Fibroblast of lung (primary cell): Measurements from ENCODE around the gene MARCO. TPM values are rescaled to one million over a fixed set of nuclear protein-coding genes. Genes with fewer than 3 reads are reported as not detected.

ENCODE experiments used
- DNase-seq, 2 donors: peaks; one replicate each; pipeline versions ENCODE4 v3.0.0 to v3.0.0-alpha.2; 2010; ENCODE audit warnings: low read depth in 2 of 2
- H2AFZ ChIP-seq: 2 replicates; pipeline ENCODE4 v1.5.1; 2012; ENCODE audit warnings: low read length, control low read depth, inconsistent platforms
- H3K27ac ChIP-seq: 2 replicates; pipeline ENCODE4 v1.5.1; 2011; ENCODE audit warnings: low read length, control low read depth; ENCODE audit not compliant: insufficient read depth
- H3K27me3 ChIP-seq: 2 replicates; pipeline ENCODE4 v1.5.1; 2011; ENCODE audit warnings: mild to moderate bottlenecking, low read length; ENCODE audit not compliant: control insufficient read depth, insufficient read depth
- H3K36me3 ChIP-seq: 2 replicates; pipeline ENCODE4 v1.5.1; 2011; ENCODE audit warnings: low read length; ENCODE audit not compliant: control insufficient read depth, insufficient read depth
- H3K4me1 ChIP-seq: 2 replicates; pipeline ENCODE4 v1.5.1; 2011; ENCODE audit warnings: low read length; ENCODE audit not compliant: control insufficient read depth, insufficient read depth; ENCODE audit errors: extremely low read depth
- H3K4me2 ChIP-seq: 2 replicates; pipeline ENCODE4 v1.5.1; 2011; ENCODE audit warnings: low read length, control low read depth; ENCODE audit not compliant: insufficient read depth; ENCODE audit errors: extremely low read depth
- H3K4me3 ChIP-seq, 4 experiments: fragments of 200-600 bp in 1 of 4; sonication (generic) in 1 of 4; replicated peaks in 1 of 4; 2 replicates each; pipeline ENCODE4 v1.5.1; 2011 to 2016; ENCODE audit warnings: low read length in 4 of 4, low read depth in 3 of 4, mild to moderate bottlenecking in 3 of 4, control low read depth in 2 of 4, inconsistent platforms in 1 of 4, mixed read lengths in 1 of 4; ENCODE audit not compliant: insufficient read depth in 1 of 4; ENCODE audit errors: control extremely low read depth in 1 of 4
- H3K79me2 ChIP-seq: 2 replicates; pipeline ENCODE4 v1.5.1; 2012; ENCODE audit warnings: mild to moderate bottlenecking, low read length, inconsistent platforms; ENCODE audit not compliant: control insufficient read depth, insufficient read depth
- H3K9ac ChIP-seq: 2 replicates; pipeline ENCODE4 v1.5.1; 2011; ENCODE audit warnings: mild to moderate bottlenecking, low read length, control low read depth; ENCODE audit not compliant: insufficient read depth
- H3K9me3 ChIP-seq: 2 replicates; pipeline ENCODE4 v1.5.1; 2012; ENCODE audit warnings: low read depth, low read length; ENCODE audit not compliant: control insufficient read depth, insufficient read depth
- H4K20me1 ChIP-seq: 2 replicates; pipeline ENCODE4 v1.5.1; 2011; ENCODE audit warnings: low read length; ENCODE audit not compliant: control insufficient read depth, insufficient read depth; ENCODE audit errors: extremely low read depth
- EZH2 ChIP-seq: IDR thresholded peaks from 2 replicates; pipeline ENCODE4 v1.5.1; 2012; ENCODE audit warnings: low read length, control low read depth, mild to moderate bottlenecking; ENCODE audit errors: missing control alignments
- polyA plus RNA-seq, 2 donors: library from polyadenylated mRNA; depleted of rRNA in 1 of 2; stranded (reverse) in 1 of 2; unstranded in 1 of 2; fragments of >200 nt; gene quantifications; 2 replicates each; pipeline ENCODE4 v1.2.1, GENCODE V29; 2011 to 2012; ENCODE audit warnings: missing spikeins in 1 of 2
- total RNA-seq: library from RNA; depleted of rRNA; stranded (reverse); fragments of >200 nt; gene quantifications from 2 replicates; pipeline ENCODE4 v1.2.1, GENCODE V29; 2014
- TF ChIP-seq, protein P1 (sequence below), 2 donors: IDR thresholded peaks in 1 of 2; conservative IDR thresholded peaks in 1 of 2; 1 replicate in 1 of 2; 2 replicates in 1 of 2; pipeline ENCODE4 v1.5.1; 2011 to 2012; ENCODE audit warnings: low read length in 2 of 2, control low read depth in 1 of 2, inconsistent platforms in 1 of 2, low read depth in 1 of 2, mild to moderate bottlenecking in 1 of 2

Gene MARCO
- total and polyA plus RNA-seq, 2 donors (not counting 1 experiment from before 2014, with no cell fraction given) = not detected

DNA sequence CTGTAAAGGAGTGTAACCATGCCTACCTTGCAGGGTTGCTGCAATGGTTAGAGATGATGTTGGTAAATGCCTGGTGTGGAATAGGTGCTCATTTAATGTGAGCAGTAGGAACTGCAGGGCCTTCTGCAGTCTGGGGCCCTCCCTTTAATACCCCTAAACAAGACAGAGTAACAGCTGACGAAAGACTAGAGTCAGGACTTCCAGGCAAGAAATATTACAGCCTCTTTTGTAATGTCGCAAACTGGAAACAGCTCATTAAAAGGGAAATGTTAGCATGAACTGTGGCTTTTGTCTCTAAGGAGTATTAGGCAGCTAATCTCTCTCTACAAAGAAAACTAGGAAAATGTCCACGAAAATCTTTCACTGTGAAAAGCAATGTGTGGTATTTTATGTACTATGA, 26.0 kb downstream of the MARCO start:
- TF ChIP-seq EZH2 = no peak
- TF ChIP-seq, protein P1, sequence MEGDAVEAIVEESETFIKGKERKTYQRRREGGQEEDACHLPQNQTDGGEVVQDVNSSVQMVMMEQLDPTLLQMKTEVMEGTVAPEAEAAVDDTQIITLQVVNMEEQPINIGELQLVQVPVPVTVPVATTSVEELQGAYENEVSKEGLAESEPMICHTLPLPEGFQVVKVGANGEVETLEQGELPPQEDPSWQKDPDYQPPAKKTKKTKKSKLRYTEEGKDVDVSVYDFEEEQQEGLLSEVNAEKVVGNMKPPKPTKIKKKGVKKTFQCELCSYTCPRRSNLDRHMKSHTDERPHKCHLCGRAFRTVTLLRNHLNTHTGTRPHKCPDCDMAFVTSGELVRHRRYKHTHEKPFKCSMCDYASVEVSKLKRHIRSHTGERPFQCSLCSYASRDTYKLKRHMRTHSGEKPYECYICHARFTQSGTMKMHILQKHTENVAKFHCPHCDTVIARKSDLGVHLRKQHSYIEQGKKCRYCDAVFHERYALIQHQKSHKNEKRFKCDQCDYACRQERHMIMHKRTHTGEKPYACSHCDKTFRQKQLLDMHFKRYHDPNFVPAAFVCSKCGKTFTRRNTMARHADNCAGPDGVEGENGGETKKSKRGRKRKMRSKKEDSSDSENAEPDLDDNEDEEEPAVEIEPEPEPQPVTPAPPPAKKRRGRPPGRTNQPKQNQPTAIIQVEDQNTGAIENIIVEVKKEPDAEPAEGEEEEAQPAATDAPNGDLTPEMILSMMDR (conservative IDR thresholded peaks at IDR 0.05 in 1 of 2, IDR thresholded peaks at IDR 0.05 in 1 of 2; ENCODE audit: low read depth in 1 of 2, low read length in 2 of 2) = no peak
- Histone ChIP-seq H3K36me3 (no peaks in the 10 kb centered on the region), H3K9ac (no peak overlapping the region), H2AFZ (no peak overlapping the region), H3K27me3 (no peaks in the 10 kb centered on the region), H3K4me3 (no peak overlapping the region), H3K27ac (no peak overlapping the region), H3K9me3 (no peaks in the 10 kb centered on the region), H3K4me1 (no peaks in the 10 kb centered on the region), H3K79me2 (no peaks in the 10 kb centered on the region), H3K4me2 (no peak overlapping the region), H4K20me1 (no peaks in the 10 kb centered on the region)
- no peak for DNase-seq

DNA sequence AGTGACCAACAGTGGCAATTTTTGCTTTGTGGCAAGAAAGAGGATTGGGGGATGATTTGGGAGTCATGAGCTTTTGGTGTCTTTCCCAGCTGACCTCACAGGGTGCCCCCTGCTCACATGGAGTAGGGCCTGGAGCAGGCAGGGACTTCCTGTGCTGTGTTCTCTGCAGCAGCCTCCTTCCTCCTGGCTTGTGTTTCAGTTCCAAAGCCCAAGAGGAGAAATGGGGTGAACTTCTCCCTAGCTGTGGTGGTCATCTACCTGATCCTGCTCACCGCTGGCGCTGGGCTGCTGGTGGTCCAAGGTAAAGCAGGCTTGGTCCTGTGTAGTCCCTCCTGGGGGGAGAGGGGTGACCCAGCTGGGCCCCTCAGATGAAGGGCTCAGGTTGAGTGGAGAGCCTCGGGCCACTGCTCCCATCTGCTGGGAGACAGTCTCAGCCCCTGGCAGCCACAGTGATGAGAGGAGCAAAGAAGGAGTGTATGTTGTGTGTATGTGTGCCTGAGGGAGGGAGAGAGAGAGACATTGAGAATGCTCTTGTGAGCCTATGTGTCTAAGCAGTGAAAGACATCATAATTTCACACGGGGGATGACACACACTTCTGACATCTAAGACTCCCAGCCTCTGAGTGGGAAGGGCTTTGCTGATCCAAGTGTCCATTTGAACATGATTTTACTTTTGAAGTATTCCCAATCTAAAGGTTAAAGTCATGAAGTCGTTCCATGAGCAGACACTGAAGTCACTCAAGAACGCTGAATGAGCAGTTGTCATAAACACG, 27.2 kb downstream of the MARCO start:
- Histone ChIP-seq H3K27ac (no peak overlapping the region), H3K4me2 (no peak overlapping the region), H3K36me3 (no peaks in the 10 kb centered on the region), H3K27me3 (no peaks in the 10 kb centered on the region), H3K79me2 (no peaks in the 10 kb centered on the region), H3K4me3 (no peak overlapping the region), H3K9me3 (no peaks in the 10 kb centered on the region), H3K4me1 (no peaks in the 10 kb centered on the region), H2AFZ (no peak overlapping the region), H4K20me1 (no peaks in the 10 kb centered on the region), H3K9ac (no peak overlapping the region)
- no peak for DNase-seq
- TF ChIP-seq, protein P1 (conservative IDR thresholded peaks at IDR 0.05 in 1 of 2, IDR thresholded peaks at IDR 0.05 in 1 of 2; ENCODE audit: low read depth in 1 of 2, low read length in 2 of 2) = no peak
- no peak for TF ChIP-seq EZH2

DNA sequence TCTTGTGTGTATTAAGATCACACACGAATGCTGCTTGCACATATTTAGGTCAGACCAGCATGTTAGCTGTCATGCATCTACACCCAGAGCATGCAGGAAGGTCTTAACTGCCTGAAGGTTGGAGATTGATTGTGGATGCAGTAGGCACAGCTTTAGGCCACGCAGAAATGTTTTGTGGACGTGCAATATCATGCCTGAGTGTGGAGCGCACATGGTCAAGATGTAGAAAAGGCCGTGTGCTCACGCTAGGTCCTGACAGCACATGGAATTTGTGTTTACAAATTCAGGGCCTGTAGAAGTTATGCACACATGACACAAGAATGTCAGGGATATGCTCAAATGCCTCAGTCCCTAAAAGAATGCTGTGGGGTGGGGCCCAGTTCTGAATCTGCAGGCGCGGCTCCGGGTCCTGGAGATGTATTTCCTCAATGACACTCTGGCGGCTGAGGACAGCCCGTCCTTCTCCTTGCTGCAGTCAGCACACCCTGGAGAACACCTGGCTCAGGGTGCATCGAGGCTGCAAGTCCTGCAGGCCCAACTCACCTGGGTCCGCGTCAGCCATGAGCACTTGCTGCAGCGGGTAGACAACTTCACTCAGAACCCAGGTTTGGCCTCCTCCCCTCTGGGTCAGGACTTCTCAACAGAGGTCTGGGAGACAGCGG, 27.9 kb downstream of the MARCO start:
- no peak overlapping the region for H3K4me2 ChIP-seq
- no peaks in the 10 kb centered on the region for H3K27me3 ChIP-seq
- H2AFZ ChIP-seq = no peak overlapping the region
- TF ChIP-seq EZH2 = no peak
- TF ChIP-seq, protein P1 (conservative IDR thresholded peaks at IDR 0.05 in 1 of 2, IDR thresholded peaks at IDR 0.05 in 1 of 2; ENCODE audit: low read depth in 1 of 2, low read length in 2 of 2) = no peak
- H3K4me3 ChIP-seq = no peak overlapping the region
- H3K9me3 ChIP-seq = no peaks in the 10 kb centered on the region
- H3K79me2 ChIP-seq = no peaks in the 10 kb centered on the region
- H3K27ac ChIP-seq = no peak overlapping the region
- no peak overlapping the region for H3K9ac ChIP-seq
- no peak for DNase-seq
- H3K4me1 ChIP-seq = no peaks in the 10 kb centered on the region
- H4K20me1 ChIP-seq = no peaks in the 10 kb centered on the region
- no peaks in the 10 kb centered on the region for H3K36me3 ChIP-seq
